Omental fat pad (tissue), 4 donors: ENCODE data around the gene MTMR4. TPM values are rescaled to one million over a fixed set of nuclear protein-coding genes. Genes with fewer than 3 reads are reported as not detected.

Experiments
- ATAC-seq: fragments of 150-250 bp; one replicate; pipeline ENCODE4 v1.9.1; 2016; ENCODE audit warnings: mild to moderate bottlenecking, moderate library complexity; ENCODE audit not compliant: low FRiP score
- DNase-seq: peaks from one replicate; pipeline ENCODE4 v3.0.0-alpha.2; 2019; ENCODE audit warnings: low spot score
- total RNA-seq, 4 donors: library from RNA; depleted of rRNA; stranded (reverse); fragments of >200 nt; gene quantifications; one replicate each; pipeline ENCODE4 v1.1.0, GENCODE V29; 2016
- TF ChIP-seq, protein P1 (sequence below), 3 donors: fragments of 450-650 bp; IDR thresholded peaks; one replicate each; pipeline ENCODE4 v1.5.1; 2016 to 2017; ENCODE audit warnings: antibody characterized with exemption in 3 of 3, mild to moderate bottlenecking in 3 of 3, moderate library complexity in 2 of 3

The MTMR4 gene
- total RNA-seq, 4 donors from 2014 or later: 24.3 to 40.1 (median 32.3) TPM

DNA sequence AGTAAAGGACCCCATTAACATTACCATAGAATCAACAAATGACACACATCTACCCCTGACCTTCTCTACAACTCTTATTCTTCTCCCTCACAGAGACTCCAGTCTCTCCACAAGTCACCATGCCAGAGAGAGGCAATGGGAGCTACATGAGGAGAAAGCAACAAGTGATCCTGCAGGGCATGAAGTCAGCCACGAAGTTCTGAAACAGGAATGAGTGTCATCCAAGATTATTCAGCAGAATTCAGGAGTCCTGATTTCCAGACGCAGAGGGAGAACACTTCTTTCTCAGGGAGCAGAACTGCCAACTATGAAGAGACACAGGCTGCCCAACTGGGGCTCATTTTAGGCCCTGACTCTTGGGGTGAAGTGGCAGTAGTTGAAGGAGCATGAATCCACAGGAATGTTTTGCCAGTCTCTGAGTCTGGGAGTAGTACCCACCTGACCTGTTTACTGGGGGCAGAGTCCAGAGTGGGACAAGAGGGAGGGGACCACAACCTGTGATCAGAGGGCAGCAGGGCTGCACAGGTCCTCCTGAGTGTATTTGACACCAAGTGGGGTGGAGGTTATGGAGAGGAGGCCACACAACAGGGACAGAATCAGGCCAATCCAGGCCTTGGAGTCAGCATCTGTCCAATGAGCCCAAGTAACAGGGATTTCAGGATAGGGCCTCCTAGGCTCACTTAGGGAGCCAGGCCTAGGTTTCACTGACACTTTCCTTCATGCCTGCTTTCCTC is 2.4 kb upstream of the MTMR4 start:
- TF ChIP-seq, protein P1, sequence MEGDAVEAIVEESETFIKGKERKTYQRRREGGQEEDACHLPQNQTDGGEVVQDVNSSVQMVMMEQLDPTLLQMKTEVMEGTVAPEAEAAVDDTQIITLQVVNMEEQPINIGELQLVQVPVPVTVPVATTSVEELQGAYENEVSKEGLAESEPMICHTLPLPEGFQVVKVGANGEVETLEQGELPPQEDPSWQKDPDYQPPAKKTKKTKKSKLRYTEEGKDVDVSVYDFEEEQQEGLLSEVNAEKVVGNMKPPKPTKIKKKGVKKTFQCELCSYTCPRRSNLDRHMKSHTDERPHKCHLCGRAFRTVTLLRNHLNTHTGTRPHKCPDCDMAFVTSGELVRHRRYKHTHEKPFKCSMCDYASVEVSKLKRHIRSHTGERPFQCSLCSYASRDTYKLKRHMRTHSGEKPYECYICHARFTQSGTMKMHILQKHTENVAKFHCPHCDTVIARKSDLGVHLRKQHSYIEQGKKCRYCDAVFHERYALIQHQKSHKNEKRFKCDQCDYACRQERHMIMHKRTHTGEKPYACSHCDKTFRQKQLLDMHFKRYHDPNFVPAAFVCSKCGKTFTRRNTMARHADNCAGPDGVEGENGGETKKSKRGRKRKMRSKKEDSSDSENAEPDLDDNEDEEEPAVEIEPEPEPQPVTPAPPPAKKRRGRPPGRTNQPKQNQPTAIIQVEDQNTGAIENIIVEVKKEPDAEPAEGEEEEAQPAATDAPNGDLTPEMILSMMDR (IDR thresholded peaks at IDR 0.05): no peak
- no peak for DNase-seq
- no peak for ATAC-seq

DNA sequence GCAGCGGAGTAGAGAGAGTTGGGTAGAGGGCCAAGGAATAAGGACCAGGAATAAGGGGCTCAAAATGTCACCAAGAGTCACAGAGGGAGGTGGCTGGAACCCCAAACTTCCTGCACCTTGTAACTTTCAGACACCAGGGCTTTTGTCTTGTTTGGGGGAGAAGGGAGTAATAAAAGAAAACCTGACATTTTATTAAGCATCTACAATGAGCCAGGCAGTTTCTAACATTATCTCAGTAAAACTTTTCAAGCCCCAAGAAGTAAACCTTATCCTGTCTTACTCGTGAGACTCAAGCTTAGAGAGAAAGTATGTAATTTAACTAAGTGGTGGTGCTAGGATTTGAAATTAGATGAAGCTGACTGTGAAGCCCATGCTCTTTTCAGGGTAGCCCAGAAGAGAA is 848 bp upstream of the MTMR4 start:
- TF ChIP-seq, protein P1 (IDR thresholded peaks at IDR 0.05): no peak

DNA sequence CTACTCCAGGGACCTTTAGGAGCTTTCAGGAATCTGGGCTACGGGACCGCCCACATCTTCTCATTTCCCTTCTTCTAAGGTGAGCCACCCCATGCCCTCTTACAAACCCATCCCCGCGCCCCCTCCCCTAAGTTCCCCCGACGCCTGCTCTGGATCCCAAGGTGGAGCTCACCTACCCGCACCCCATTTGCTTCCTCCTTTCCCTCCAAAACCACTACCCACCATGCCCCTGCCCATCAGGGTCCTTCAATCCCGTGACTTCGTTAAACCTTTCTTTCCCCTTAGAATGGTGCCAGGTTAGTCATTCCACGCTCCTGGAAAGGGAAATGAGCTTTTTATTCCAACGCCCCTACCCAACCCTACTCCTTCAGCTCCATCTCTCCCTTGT is 326 bp upstream of the MTMR4 start:
- no peak for ATAC-seq
- TF ChIP-seq, protein P1 (IDR thresholded peaks at IDR 0.05): no peak
- DNase-seq: no peak

More for the DNA sequence above, 848 bp upstream of the MTMR4 start:
- DNase-seq (no peak), ATAC-seq (no peak)

DNA sequence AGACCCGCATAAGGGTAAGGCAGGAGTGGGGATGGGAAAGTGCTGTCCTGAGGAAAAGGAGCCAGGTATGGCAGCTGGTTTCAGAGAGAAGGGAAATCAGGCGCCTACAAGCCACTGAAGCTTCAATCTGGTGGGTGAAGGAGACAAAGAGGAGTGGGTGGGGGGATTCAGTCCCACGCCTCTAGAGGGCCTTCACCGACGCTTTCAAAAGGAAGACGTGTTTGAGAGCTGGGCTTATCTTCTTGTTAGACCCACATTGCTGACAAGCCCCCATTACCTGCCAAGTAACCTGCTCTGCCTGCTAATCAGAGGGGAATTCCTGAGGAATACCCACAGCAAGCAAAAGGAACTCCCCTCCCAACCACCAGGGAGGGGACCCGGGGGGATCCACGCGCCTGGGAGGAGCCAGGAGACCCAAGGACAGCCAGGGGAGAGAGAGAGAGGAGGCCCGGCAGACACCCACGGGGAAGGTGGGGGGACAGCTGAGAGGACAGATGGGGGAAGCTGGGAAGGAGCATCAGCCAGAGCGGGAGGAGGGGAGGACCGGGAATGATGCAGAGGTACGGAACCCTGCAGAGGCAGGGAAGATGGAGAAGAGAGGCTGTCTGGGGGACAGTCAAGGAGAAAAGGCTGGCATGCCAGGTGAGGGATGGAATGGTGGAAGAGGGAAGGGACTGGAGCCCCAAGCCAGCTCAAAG is 1.0 kb downstream of the MTMR4 start:
- DNase-seq (no peak), ATAC-seq (no peak)
- TF ChIP-seq, protein P1 (IDR thresholded peaks at IDR 0.05): no peak

DNA sequence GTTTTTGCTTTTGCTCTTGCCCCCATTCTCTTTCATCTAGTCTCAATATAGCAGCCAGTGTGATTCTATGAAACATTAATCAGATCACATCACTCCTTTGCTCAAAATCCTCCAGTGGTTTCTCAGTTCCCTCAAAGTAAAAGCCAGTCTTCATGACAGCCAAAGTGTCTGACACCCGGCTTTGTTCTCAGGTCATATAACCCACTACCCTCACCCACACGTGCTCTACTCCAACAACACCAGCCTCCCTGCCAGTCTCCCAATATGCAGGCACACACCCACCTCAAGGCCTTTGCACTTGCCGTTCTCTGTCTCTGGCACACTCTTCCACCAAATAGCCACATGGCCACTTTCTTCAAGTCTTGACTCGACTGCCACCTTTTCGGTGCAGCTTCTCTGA is 4.4 kb downstream of the MTMR4 start:
- no peak for ATAC-seq
- TF ChIP-seq, protein P1 (IDR thresholded peaks at IDR 0.05): no peak
- no peak for DNase-seq

DNA sequence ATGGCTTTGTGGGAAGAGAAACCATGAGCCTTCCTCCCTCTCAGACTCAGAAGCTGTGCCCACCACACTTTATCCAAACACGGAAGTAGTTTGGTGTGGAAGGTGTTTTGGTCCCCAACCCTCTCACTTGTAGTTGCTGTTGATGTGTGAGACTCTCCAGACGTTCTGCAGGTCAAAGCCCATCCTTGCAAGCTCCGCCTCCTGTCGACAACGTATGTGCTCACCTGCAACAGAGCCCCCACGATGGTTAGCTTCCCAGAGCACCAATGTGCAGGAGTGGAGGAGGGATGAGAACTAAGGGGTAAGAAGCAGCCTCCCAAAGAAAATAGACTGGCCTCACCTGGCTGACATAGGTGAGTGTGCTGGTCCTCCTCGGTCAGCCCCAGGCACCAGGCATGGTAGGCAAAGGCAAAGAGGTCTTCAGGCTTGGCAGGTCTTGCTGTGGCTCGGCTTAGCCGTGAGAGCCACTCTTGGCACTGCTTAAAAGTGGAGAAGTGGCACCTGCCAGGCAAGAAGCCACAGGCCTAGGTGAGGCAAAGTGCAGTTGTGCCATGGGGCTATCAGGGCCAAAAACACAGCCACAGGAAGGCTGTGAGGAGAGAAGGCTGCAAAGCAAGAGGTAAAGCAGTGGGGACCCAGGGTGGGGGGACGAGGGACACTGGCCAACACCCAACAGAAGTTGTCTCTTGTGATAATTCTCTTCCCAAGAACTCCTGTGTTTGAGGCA is 5.9 kb downstream of the MTMR4 start:
- TF ChIP-seq, protein P1 (IDR thresholded peaks at IDR 0.05): no peak
- DNase-seq (no peak), ATAC-seq (no peak)
